Fibroblast of lung (primary cell): Measurements from ENCODE around the gene MB21D2.

Experiments
- EZH2 ChIP-seq: IDR thresholded peaks from 2 replicates; pipeline ENCODE4 v1.5.1; 2012; ENCODE audit warnings: low read length, control low read depth, mild to moderate bottlenecking; ENCODE audit errors: missing control alignments
- TF ChIP-seq, protein P1 (sequence below), 2 donors: IDR thresholded peaks in 1 of 2; conservative IDR thresholded peaks in 1 of 2; 1 replicate in 1 of 2; 2 replicates in 1 of 2; pipeline ENCODE4 v1.5.1; 2011 to 2012; ENCODE audit warnings: low read length in 2 of 2, control low read depth in 1 of 2, inconsistent platforms in 1 of 2, low read depth in 1 of 2, mild to moderate bottlenecking in 1 of 2

DNA sequence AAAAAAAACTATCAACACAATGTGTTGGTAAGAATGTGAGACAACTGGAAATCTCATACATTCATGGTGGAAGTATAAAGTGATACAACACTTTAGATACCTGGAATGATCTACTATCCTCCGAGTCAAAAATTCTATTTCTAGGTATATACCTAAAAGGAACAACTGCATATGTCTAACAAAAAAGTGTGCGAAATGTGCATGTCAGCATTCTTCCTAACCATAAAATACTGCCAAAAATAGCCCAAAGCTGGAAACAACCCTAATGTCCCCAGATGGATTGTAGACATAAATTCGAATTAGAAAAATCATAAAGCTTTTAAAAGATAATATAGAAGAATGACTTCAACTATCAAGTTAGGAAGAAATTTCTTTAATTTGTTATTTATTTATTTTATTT is 139.1 kb downstream of the MB21D2 start:
- TF ChIP-seq, protein P1, sequence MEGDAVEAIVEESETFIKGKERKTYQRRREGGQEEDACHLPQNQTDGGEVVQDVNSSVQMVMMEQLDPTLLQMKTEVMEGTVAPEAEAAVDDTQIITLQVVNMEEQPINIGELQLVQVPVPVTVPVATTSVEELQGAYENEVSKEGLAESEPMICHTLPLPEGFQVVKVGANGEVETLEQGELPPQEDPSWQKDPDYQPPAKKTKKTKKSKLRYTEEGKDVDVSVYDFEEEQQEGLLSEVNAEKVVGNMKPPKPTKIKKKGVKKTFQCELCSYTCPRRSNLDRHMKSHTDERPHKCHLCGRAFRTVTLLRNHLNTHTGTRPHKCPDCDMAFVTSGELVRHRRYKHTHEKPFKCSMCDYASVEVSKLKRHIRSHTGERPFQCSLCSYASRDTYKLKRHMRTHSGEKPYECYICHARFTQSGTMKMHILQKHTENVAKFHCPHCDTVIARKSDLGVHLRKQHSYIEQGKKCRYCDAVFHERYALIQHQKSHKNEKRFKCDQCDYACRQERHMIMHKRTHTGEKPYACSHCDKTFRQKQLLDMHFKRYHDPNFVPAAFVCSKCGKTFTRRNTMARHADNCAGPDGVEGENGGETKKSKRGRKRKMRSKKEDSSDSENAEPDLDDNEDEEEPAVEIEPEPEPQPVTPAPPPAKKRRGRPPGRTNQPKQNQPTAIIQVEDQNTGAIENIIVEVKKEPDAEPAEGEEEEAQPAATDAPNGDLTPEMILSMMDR (conservative IDR thresholded peaks at IDR 0.05 in 1 of 2, IDR thresholded peaks at IDR 0.05 in 1 of 2; ENCODE audit: low read depth in 1 of 2, low read length in 2 of 2), result no peak
- no peak for TF ChIP-seq EZH2
